GM10847 (cell line): Measurements from ENCODE around the gene RNPEP.

Source experiments
- POLR2A ChIP-seq: IDR thresholded peaks from 2 replicates; pipeline ENCODE4 v1.6.1; 2011; ENCODE audit not compliant: insufficient read length; ENCODE audit errors: extremely low read depth

RNPEP gene

DNA sequence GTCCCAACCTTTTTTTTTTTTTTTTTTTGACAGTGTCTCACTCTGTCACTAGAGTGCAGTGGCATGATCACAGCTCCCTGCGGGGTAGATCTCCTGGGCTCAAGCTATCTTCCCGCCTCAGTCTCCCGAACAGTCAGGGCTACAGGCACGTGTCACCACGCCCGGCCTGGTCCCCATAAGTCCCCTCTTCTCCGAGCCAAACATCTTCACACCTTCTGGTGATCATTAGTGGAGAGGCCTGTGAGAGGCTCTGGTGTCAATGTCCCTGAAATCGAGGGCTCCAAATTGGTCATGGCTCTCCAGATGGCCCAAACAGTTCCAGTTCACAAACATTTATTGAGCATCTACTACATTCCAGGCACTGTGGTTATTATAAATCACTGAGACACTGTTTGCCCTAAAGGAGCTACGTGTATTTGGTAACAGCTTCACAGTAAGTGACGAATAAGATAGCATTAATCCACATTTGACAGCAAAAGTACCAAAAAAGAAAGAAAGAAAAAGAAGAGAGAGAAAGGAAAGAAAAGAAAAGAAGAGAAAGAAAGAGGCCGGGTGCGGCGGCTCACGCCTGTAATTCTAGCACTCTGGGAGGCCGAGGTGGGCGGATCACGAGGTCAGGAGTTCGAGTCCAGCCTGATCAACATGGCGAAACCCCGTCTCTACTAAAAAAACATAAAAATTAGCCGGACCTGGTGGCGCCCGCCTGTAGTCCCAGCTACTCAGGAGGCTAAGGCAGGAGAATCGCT, 28.0 kb upstream of the RNPEP start:
- TF ChIP-seq POLR2A, result no peak

DNA sequence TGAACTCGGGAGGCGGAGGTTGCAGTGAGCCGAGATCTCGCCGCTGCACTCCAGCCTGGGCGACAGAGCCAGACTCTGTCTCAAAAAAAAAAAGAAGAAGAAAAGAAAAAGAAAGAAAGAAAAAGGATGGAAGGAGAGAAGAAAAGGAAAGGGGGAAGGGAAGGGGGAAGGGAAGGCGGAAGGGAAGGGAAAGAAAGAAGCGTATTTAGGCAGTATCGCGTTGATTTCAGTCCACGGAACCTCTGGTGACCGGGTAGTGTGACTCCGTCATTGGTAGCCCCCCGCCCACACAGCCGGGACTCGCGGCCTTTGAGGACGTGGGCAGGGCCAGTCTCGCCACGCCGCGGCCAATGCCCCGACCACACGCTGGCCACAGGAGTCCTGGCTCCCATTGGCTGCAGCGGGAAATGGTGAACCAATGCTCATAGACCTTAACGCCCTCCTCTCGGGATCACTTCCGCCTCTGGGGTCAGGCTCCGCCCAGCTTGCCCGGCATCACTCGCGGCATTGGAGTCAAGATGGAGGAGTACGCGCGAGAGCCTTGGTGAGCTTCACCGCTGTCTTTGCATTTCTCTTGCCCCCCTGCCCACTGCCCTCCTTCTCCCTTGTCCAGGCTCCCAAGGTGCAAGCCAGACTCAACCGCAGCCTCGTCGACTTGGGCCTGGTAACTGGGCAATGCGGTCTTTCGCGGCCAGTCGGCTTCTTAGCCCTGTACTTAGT, 27.3 kb upstream of the RNPEP start, which contains the start of gene TIMM17A:
Gene TIMM17A, plus strand, starts transcription at position 495 of the 720 bp plus-strand sequence. Its CDS starts 24 bp downstream, at position 519.
- peak; percentile 92 for TF ChIP-seq POLR2A

DNA sequence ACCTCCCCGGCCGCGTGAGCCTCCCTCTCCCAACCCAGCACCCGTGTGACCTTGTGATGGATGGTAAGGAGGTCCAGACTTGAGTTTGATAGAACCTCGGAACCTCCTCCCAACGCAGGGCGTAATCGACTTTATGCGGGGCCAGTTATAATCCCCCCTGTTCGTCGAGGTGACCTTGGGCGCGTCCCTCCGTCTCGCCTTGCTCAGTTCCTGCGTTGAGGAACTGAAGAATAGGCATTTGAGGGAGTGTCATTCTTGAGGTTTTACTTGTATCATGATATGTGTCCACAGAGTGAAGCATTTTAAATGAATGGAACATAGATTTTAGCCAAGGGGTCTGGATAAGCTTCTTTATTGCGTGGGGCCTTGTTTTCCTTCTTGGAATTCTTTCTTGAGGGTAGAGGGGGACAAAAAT, 26.7 kb upstream of the RNPEP start:
- no peak for TF ChIP-seq POLR2A

DNA sequence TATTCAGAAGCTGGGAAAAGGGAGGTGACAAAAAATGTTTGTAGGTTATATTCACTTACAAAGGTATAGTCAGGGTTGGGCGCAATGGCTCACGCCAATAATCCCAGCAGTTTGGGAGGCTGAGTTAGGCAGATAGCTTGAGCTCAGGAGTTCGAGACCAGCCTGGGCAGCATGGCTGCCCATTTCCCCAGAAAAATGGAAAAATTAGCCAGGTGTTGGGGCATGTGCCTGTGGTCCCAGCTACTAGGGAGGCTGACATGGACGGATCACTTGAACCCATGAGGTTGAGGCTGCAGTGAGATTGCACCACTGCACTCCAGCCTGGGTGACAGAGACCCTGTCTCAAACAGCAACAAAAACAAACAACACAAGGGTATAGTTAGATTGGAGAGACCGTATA, 24.1 kb upstream of the RNPEP start:
- TF ChIP-seq POLR2A, result no peak

DNA sequence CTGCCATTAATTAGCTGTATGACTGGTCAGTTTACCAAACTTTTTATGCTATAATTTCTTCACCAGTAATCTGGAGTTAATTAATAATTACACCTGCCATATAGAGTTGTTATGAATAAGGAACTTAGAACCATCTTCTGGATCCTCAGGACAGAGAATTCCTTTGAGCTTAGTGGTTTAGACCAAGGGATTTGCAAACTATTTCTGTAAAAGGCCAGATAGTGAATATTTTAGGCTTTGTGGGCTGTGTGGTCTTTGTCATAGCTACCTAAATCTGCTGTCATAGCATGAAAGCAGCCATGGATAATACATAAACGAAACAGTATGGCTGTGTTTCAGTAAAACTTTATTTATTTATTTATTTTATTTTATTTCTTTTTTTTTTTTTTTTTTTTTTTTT, 18.2 kb upstream of the RNPEP start:
- TF ChIP-seq POLR2A, result no peak

DNA sequence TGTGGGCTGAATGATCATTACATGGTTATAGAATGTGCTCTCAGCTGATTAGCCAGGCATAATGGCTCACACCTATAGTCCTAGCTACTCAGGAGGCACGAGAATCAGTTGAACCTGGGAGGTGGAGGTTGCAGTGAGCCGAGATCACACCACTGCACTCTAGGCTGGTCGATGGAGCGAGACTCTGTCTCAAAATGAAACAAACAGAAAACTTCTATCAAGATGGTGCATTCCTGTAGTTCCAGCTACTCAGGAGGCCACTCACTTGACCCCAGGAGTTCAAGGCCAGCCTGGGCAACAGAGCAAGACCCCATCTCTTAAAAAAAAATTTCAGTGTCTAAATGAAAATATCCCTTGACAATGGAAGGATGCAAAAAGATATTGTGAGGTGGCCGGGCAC, 16.3 kb upstream of the RNPEP start:
- TF ChIP-seq POLR2A, result no peak

DNA sequence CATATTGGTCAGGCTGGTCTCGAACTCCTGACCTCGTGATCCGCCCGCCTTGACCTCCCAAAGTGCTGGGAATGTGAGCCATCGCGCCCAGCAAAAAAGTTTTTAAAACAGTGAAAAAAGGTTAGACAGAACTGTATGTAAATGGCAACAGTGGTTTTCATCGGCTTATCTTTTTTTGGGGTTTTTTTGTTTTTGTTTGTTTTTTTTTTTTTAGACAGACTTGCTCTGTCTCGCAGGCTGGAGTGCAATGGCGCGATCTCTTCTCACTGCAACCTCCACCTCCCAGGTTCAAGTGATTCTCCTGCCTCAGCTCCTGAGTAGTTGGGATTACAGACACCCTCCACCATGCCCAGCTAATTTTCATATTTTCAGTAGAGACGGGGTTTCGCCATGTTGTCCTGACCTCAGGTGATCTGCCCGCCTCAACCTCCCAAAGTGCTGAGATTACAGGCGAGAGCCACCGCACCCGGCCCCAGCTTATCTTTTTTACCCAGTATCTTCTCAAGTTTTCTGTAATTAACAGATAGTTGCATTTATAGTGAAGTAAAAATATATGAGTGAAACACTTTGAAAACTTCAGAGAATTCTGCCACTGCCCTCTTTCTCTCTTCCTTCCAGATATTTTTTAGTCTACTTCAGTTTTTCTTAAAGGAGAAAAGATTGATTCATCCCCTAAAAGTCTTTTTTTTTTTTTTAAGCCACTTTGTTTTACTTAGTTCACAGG, 14.1 kb upstream of the RNPEP start:
- no peak for TF ChIP-seq POLR2A

DNA sequence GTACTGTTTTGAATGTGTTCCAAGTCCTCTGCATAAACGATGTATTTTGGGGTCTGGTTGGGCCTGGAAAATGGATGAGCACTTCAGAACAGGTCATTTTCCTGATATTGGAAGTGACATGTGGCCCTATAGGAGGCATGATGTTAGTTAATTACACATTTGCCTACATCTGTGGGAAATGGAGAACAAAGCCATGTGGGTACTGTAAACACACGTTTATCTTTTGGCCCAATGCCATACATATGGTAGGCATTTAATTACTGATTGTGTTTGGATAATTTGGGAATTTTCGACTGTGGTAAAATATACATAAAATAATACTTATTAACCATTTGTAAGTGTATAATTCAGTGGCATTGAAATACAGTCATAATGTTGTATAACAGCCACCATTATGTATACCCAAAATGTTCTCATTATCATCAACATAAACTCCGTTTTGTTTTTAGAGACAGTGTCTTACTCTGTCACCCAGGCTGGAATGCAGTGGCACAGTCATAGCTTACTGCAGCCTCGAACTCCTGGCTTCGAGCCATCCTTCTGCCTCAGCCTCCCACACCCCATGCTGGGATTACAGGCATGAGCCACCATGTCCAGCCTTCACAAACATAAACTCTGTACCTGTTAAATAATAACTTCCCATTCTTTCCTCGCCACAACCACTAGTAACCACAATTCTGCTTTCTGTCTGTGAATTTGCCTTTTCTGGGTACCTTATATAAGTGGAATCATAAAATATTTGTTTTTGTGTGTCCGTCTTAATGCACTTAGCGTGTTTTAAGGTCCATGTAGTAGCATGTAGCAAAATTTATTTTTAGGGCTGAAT, 11.9 kb upstream of the RNPEP start:
- TF ChIP-seq POLR2A, result no peak

DNA sequence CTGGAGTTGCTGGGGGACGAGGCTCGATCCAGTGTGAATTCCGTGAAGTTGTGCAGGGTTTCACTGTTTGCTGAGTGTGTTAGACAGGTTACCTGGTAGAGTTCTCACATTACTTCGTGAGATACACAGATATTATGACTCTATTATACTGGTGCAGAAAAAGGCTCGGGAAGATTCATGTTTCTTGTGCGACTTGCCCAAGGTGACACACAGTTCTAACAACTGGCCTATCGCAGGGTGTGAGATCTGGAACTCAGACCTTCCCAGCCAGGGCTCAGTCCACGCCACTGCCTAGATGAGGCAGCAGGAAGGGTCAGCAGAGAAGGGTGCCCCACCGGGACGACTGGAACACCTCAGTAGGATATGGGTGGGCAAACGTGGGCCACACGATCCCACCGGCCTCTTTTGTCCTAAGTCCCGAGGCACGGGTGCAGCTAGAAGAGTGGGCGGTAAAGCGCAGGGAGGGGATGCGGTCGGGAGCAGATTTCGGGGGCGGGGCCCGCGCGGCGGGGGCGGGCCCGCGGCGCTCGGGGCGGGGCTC, 296 bp upstream of the RNPEP start:
- no peak for TF ChIP-seq POLR2A

DNA sequence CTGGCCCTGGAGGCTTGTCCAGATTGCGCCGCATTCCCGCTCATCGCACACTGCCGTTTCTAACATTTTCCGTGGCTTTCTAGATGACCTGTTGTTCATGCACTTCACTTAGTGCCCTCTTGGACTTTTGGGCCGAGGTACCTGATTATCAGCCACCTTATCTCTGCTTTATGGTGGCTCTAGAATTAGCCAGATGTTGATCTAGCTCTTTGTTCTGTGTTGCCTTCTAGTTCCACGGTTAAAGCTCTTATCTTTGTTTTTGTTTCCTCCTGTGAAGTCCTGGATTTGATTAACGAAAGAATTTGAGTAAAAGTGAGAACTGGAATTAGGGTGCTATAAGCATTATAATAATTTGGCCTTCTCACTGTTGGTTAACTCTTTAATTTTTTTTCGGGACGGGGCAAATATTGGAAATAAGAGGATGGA, 945 bp downstream of the RNPEP start:
- no peak for TF ChIP-seq POLR2A

DNA sequence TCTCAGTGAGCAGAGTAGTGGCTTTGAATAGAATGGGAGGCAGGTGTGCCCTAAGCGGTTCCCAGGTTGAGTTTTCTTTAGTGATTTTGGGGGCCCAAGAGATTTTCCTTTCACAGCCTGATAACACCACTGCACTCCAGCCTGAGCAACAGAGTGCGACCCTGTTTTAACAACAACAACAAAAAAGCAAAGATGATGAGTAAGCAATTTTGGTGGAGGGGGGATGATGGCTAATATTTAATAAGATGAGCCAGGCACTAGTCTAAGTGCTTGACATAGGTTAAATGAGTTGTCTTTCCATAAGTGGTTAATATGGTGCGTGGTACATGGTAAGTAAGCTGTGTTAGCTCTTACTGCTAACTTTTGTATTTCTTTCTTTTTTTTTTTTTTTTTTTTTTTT, 2.0 kb downstream of the RNPEP start:
- no peak for TF ChIP-seq POLR2A

DNA sequence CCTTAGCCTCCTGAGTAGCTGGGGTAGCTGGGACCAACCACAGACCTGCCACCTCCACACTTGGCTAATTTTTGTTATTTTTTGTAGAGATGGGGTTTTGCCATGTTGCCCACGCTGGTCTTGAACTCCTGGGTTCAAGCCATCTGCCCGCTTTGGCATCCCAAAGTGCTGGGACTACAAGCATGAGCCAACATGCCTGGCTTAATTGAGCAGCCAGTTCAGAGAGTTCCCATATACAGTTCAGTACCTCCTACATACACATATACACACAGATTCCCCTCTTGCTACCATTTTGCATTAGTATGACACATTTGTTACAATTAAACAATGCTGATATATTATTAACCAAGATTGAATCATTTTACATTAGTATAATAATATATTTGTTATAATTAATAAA, 2.9 kb downstream of the RNPEP start:
- no peak for TF ChIP-seq POLR2A

DNA sequence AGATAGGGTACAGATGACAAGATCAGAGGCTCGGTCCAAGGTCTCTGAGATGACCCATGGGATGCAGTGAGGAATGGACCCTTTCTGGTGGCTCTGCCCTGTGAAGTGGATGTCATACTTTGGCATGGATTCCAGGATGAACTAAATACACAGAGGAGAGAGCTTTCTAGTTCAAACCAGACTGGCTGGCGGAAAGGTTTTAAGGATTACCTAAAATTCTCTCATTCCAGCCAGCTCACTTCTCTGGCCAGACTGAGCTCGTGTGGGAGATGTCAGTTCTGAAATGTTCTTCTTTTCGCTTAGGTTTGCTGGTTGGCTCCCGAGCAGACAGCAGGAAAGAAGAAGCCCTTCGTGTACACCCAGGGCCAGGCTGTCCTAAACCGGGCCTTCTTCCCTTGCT, 6.2 kb downstream of the RNPEP start:
- TF ChIP-seq POLR2A, result no peak

DNA sequence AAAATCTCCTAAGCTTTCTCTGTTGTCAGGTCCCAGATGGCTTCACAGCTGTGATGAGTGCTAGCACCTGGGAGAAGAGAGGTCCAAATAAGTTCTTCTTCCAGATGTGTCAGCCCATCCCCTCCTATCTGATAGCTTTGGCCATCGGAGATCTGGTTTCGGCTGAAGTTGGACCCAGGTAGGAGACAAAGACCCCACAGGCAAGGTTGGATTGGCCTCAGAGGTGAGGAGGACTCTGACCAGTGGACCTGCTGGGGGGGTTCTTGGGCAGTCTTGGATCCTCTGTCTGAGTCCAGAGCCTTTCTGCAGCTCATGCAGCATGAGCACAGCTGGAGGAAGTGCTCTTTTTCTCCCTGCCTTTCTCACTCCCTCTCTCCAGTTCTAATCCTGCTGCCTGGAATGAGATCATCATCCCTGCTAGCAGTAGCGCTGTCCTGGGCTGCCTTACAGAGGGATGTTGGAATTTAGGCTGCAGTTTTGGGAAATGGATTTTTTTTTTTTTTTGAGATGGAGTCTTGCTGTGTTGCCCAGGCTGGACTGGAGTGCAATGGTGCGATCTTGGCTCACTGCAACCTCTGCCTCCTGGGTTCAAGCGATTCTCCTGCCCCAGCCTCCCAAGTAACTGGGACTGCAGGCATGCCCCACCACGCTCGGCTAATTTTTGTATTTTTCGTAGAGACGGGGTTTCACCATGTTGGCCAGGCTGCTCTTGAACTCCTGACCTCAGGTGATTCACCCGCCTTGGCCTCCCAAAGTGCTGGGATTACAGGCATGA, 7.1 kb downstream of the RNPEP start:
- TF ChIP-seq POLR2A, result no peak
